Mesenteric fat pad (tissue), 1 donor: Measurements from ENCODE around the gene RGS5. TPM values are rescaled to one million over a fixed set of nuclear protein-coding genes. Genes with fewer than 3 reads are reported as not detected.

Experiments used
- total RNA-seq: library from RNA; stranded (reverse); fragmentation: NEBNext Ultra II Directional; extraction: Animal tissue kit (Norgen Biotek cat#: 25700); gene quantifications from one replicate; pipeline ENCODE4 v1.2.1, GENCODE V29; 2021
- donor health status: DM: yes; HTN: yes; CAD: no.

RGS5 gene
- total RNA-seq, 1 donor from 2014 or later: 60.4 TPM

Other genes starting within 250 kb of the RGS5 start
- 2.1 TPM for gene RGS4, start 133.6 kb downstream of the RGS5 start, total RNA-seq
- 0.29 TPM for gene NUF2, start 119.0 kb upstream of the RGS5 start, total RNA-seq